ENCODE results near the gene LRCH4.

LRCH4 gene, protein sequence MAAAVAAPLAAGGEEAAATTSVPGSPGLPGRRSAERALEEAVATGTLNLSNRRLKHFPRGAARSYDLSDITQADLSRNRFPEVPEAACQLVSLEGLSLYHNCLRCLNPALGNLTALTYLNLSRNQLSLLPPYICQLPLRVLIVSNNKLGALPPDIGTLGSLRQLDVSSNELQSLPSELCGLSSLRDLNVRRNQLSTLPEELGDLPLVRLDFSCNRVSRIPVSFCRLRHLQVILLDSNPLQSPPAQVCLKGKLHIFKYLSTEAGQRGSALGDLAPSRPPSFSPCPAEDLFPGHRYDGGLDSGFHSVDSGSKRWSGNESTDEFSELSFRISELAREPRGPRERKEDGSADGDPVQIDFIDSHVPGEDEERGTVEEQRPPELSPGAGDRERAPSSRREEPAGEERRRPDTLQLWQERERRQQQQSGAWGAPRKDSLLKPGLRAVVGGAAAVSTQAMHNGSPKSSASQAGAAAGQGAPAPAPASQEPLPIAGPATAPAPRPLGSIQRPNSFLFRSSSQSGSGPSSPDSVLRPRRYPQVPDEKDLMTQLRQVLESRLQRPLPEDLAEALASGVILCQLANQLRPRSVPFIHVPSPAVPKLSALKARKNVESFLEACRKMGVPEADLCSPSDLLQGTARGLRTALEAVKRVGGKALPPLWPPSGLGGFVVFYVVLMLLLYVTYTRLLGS

DNA sequence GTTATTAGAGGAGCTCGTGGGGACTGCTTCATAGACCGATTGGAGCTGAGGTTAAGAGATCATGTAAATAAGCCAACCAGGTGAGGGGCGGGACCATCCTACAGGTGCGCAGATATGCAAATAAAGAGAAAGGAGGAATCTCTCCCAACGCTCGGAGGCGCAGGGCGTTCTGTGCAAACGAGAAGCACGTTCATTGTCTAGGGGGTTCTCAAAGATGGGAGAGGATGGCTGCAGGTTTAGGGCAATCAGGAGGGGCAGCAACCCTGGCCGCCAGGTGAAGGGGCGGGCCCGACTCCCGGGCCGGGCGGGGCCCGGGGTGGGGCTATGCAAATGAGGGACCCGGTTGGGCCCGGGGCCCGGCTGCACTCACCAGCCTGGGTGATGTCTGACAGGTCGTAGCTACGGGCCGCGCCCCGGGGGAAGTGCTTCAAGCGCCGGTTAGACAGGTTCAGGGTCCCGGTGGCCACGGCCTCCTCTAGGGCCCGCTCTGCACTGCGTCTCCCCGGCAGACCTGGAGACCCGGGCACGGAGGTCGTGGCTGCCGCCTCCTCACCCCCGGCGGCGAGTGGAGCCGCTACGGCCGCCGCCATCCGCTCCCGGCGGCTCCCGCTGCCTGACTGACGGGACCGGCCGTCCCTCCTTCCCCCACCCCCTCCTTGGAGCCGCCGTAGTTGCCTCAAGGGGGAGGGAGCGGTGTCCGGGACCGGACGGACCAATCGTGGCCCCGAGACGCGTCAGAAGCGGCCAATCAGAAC is at the start of gene LRCH4:
Gene LRCH4, minus strand, starts transcription at position 619 of the 755 bp plus-strand sequence. Its CDS starts 29 bp downstream, at position 590.
- no peak for DNase-seq

DNA sequence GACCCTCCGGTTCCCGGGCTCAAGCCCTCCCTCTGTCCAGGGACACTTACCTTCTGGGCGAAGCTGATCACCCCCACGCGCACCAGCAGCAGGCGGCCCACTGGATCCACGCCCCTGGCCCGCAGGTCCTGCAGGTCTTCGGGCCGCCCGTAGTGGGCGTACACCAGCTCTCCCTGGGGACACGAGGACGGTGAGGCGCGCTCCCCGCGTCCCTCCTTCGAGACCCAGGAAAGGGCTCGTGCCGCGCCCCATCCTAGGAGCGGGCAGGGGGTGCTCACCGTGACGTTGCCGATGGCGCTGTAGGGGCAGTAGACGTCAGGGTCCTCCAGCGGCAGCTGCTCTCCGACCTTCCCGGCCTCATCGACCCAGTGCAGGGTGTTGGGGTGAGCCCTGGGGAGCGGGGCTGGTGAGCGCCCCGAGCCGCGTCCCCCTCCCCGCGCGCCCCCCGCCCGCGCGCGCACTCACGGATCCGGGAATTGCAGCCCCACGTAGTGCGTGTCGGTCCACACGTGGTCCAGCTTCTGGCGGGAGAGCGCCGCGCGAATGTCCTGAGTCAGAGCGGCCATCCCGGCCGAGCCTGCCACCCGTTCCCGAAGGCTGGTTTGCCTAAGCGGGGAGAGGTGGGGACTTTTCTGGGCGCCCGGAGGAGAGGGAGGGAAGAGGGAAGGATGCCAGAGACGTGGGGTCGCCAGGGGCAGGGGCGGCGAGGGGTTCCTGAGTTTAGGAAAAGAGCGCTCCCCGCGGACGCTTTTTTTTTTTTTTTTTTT is 47.2 kb upstream of the LRCH4 start:
- no peak for DNase-seq

DNA sequence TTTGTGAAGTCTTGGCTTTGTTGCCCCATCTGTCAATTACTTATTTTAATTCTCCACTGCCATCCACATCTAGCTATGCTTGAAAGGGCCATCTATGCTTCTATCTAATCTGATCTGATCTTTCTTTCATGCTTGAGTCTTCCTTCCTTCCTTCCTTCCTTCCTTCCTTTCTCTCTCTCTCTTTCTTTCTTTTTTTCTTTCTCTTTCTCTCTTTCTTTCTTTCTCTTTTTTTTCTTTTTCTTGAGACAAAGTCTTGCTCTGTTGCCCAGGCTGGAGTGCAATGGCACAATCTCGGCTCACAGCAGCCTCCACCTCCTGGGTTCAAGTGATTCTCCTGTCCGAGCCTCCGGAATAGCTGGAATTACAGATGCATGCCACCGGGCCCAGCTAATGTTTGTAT is 44.1 kb upstream of the LRCH4 start:
- DNase-seq: no peak

DNA sequence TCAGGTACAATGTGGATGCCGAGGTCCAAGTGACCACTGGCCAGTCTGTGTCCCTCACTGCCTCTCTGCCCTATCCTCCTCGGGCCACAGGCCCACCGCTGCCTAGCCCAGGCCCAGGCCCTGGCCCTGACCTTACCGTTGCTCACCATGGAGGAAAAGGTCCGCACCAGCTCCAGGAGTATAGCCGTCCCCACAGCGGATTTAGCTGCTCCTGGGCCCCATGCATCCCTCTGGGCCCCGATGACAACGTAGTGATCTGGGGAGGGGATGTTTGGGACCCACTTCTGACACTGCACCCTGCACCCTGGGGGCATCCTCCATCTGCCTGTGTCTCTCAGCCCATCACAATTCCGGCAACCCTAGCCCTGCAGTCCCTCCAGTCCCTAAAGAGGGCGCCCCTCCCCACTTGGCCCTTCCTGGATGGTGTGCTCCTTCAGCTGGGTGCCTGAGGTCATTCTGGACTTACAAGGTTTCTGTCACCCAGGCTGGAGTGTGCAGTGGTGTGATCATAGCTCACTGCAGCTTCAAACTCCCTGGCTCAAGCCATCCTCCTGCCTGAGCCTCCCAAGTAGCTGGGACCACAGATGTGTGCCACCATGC is 43.3 kb upstream of the LRCH4 start:
- DNase-seq: no peak

DNA sequence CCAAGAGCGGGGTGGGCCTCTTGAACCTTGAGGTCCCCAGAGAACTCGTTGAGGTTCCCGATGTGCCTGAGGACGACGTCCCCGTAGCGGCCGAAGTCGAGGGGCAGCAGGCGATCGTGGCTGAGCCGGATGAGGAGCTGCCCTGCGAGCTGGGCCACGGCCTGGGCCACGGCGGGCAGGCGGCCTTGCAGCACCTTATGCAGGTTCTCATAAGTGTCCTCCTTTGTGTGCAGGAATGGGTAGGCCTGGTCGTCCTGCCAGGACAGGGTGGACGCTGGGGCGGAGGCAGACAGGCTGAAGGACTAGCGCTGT is 41.3 kb upstream of the LRCH4 start:
- DNase-seq: no peak

DNA sequence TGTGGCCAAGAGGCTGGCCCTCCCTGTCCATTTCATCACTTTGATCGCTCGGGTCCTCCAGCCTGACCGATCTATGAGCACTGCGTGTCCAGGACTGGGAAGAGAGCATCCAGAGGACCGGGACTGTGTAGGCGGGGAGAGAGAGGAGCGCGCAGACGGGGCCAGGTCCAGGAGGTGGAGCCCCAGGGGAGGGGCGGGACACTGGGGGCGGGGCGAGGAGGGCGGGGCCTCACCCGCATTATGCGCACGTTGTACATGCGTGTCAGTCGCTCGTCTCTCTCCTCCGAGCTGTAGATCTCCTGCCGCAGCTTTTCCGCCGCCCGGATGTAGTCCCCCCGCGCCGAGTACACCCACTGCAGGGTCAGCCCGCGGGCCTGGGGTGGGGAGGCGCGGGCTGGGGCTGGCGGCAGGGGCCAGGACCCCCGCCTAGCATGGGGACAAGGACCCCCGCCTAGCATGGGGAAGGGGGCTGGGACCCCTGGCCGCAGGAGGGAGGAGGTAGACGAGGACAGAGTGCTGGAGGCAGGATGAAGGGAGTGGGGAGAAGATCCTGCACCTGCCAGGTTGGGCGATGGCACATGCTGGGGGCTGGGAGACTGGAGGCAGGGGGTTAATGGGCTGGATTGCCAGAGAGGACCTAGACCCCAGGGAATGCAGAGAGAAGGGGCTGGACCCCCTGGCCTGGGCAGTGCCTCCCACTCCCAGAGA is 40.8 kb upstream of the LRCH4 start:
- peak in 1 of 2 donors; percentile 58 for DNase-seq

DNA sequence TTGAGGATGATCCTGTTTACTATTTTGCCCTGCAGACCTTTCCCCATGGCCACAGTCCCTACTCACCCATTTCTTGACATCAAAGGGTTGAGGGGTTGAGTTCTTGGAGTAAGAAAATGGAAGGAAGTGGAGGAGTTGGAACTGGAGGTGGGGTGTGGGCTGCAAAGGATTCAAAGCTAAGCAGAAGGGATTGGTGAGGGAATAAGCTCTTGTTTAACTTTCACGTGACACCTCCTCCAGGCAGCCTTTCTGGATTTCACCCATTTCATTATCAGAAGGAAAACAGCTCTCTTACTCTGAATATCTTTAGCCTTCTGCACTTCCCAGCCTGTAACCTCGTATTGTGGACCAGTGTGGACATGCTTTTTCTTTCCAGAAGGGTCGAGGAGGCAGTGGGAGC is 40.1 kb upstream of the LRCH4 start:
- DNase-seq: no peak

DNA sequence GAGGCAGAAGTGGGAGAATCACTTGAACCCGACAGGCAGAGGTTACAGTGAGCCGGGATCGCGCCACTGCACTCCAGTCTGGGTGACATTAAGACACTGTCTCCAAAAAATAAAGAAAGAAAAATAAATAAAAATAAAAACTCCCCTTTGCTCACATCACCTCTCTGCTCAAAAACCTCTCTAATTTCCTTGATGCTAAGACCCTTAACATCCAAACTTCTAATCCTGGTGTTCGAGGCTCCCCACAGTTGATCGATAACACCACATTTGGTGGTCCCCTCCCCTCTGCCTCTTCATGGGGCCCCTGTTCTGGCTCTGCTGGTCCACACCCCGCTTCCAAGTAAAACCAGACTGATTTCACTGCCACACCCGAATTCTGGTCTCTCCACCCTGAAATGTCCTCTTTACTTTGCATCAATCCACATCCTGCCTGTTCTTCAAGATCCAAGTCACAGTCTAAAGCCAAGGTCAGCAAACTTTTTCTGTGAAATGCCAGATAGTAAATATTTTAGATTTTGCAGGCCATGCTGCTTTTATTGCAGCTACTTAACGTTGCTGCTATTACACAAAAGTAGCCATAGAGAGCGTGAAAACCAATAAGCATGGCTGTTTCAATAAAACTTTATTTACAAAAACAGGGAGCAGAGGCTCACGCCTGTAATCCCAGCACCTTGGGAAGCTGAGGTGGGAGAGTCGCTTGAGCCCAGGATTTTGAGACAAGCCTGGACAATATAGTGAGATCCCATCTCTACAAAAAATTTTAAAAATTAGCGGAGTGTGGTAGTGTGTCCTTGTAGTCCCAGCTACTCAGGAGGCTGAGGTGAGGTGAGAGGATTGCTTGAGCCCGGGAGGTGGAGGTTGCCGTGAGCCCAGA is 38.3 kb upstream of the LRCH4 start:
- no peak for DNase-seq

DNA sequence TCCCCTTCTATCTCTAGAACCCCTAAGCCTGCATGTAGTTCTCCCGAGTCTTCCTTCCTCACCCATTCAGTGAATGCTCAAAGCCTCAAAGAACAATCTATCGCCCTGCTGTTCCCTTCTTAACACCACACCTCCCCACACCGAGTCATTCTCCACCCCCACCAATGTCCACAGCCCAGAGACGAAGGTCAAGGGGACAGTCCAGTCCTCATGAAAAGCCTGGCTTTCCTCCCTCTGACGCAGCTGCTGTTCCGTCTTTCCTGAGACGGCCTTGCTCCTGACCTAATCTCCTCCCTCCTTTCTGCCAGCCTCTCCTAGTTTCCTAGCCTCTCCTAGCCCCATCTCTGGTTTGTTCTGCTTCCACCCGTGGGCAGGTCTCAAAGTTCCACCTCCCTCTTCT is 35.6 kb upstream of the LRCH4 start:
- no peak for DNase-seq

DNA sequence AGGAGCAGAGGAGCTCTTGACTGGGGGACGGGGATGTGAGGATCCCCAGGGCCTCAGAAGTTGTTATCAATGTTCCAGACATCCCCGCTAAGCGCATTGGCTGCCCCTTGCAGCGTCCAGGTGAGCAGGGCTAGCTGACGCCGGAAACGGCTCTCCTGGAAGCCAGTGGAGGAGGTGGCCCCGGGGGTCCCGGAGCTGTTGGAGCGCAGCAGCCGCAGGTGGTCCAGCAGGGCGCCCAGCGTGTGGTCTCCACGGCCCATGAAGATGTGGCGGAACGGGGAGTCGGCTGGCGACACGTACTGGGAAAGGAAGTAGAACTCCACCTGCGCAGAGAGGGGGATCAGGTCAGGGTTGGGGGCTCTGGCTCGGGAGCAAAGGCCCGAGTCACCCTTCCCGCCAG is 34.9 kb upstream of the LRCH4 start:
- no peak for DNase-seq

DNA sequence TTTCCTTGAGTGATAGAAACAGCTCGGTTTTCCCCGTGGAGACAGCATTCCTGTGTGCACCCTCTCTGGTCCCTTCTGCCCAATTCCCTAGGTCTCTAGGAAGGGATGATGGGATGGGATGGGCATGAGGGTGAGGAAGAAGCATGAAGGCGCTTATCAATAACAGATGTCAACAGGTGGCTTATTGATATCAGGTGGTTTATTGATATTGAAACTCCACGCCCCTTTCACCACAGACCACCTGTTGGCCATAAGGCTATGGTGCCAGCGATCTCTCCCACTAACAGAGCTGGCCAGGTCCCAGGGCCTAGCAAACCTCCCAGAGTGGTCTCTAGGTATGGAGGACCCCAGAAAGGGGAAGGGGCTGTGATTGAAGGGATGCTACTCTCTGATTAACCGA is 34.3 kb upstream of the LRCH4 start:
- DNase-seq: no peak

DNA sequence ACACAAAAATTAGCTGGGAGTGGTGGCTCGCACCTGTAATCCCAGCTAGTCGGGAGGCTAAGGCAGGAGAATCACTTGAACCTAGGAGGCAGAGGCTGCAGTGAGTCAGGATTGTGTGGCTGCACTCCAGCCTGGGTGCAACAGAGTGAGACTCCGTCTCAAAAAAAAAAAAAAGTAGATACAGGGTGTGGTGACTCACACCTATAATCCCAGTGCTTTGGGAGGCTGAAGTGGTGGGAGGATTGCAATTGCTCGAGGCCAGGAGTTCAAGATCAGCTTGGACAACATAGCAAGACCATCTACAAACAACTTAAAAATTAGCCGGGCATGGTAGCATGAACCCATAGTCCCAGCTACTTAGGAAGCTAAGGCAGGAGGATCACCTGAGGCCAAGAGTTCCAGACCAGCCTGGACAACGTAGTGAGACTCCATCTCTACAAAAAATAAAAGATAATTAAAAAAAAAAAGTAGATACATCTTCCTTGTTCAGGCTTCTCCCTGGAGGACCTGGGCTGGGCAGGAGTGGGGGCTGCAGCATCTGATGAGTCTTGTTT is 28.5 kb upstream of the LRCH4 start:
- no peak for DNase-seq

DNA sequence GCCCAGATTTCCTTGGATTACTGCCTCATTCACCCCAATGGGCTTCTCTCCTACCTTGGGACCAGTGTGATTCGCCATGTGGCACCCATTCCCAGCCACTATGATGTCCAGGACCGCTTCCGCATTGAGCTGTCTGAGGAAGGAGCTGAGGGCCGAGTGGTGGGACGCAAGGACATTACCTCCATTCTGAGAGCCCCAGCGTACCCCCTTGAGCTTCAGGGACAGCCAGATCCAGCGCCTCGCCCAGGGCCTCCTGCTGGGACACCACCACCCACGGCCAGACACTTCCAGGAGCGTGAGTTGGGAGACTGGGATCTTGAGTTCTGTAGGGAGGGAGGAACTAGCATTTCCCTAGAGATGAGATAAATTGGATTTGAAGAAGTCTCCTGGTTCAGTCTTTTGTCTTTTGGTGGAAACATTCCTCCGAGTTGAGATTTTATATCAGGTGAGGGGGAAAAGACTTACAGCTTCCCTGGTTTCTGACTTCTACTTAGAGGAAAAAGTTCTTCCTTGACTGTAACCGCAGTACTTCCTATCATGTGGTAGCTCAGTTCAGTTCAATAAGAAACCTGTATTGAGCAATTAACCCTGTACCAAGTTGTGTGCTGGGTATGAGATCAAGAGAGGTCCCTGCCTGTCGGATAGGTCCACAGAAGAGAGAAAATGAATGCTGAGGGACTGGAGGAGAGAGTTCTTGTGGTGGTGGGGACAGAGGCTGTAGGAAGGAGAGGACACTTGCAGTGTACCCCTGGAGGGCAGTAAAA is 27.7 kb upstream of the LRCH4 start:
- no peak for DNase-seq

DNA sequence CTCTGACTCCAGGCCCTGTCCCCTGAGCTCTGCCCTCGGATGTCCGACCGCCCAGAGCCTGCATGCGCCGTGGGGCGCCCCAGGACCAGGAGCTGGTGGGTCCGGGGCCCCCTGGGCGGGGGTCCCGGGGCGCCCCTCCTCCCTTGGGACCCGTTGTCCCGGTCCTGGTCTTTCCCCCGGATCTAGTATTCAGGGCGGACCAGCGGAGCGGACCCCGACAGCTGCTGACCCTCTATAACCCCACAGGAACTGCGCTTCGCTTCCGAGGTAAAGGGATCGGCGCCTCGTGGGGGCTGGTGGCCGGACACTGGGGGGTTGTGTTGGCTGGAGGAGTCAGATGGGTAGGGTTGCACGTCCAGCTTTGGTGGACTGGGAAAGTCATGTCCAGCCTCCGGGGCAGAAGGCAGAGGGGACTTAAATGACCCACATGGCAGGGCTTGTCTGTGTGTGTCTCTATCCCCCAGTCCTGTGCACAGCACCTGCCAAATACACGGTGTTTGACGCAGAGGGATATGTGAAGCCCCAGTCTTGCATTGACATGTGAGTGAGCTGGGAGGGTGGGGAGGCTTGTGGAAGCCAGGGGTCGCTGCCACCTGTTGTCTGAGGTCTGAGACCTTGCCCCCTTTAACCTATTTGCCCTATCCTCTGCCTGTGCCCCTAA is 26.9 kb upstream of the LRCH4 start:
- DNase-seq: no peak

DNA sequence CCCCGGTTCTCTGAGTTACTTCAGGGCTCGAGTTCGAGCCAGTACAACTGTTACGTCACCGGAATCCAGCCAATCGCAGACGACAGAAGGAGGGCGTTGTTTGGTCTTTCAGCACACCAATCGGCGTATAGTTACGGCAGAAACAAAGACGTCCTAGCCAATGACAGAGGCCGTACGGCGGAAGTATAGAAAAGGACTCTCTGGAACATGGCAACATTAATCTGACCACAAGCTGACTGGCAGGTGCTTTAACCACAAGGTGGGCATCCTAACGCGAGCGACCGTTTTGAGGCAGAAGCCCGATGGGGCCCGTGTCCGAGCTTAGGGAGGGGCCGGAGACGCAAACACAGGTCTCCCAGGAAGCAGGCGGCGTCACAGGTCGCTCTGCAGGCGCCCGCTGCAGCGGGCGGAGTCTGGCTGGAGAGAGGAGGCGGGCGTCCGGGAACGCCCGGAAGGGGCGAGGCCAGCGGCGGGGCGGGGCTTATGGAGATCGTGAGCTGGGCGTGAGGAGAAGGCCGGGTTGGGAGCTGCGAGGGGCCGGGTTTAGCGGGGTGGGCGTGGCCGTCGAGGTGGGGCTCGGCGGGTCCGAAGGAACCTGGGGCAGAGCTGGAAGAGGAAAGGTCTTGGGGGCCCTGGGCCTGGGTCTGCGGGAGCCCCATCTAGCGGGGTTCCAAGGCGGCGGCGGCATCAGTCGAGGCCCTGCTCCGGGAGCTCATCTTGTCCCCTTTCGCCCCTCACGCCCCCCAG is 26.2 kb upstream of the LRCH4 start, which contains the start of gene MOSPD3:
Gene MOSPD3, plus strand, starts transcription at position 558 of the 747 bp plus-strand sequence. CDS start 252 bp downstream, outside the sequence.
- peak; percentile 98 to 99 for DNase-seq

DNA sequence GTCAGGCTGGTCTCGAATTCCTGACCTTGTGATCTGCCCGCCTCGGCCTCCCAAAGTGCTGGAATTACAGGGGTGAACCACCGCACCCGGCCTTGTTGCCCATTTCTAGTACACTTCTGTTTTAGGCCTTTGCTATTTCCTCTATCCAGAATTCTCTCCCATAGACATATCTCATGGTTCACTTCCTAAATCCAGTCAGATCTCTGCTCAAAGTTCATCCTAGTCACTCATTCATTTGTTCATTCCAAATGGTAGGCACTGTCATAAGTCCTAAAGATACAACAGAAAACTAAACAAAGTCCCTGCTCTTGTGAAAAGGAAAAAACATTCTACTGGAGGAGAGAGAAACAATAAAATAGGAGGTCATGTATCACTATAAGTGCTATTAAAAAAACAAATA is 24.0 kb upstream of the LRCH4 start:
- DNase-seq: no peak

DNA sequence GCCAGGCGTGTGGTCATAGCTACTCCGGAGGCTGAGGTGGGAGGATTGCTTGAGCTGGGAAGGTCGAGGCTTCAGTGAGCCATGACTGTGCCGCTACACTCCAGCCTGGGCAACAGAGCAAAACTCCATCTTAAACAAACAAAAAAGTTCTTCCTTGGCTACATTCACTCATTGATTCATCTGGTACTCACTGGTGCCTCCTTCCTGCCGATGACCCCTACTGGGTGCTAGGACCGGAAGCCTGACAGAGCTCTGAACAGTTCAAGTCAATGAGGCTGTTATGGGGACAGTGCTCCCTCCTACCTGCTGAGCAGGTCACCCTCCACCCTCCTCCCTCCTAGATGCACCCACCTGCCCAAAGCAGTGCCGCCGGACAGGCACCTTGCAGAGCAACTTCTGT is 21.2 kb upstream of the LRCH4 start:
- DNase-seq: no peak

DNA sequence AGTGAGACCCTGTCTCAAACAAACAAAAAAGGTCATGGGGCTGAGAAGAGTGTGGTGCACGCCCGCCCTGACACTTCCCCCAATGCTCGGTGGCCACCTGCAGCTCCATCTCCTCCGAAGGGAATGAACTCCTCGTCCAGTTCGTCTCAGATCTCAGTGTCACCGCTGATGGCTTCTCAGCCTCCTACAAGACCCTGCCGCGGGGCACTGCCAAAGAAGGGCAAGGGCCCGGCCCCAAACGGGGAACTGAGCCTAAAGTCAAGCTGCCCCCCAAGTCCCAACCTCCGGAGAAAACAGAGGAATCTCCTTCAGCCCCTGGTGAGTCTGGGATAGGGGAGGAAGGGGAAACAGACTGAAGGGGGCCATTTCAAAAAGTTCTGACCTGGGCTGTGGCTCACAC is 20.4 kb upstream of the LRCH4 start:
- DNase-seq: no peak
